K562 (cell line): ENCODE results near the gene PTPRB.

ENCODE experiments used
- DNMT1 ChIP-seq: fragments of 450-650 bp; IDR thresholded peaks from 2 replicates; pipeline ENCODE4 v1.6.1; 2016; ENCODE audit warnings: antibody characterized with exemption, mild to moderate bottlenecking
- FOXM1 ChIP-seq, 2 experiments: fragments of 450-650 bp in 1 of 2; sonication (generic) in 1 of 2; formaldehyde crosslinking in 1 of 2; IDR thresholded peaks; 2 replicates each; pipeline versions ENCODE4 v1.6.1 to v1.9.0; 2017 to 2022; ENCODE audit warnings: low read depth in 2 of 2, mild to moderate bottlenecking in 2 of 2, missing genetic modification reagents in 1 of 2, moderate library complexity in 1 of 2
- KDM1A ChIP-seq, 2 experiments: fragments of 450-650 bp; IDR thresholded peaks; 2 replicates each; pipeline ENCODE4 v1.6.1; 2016; ENCODE audit warnings: mild to moderate bottlenecking in 2 of 2
- MAFF ChIP-seq: IDR thresholded peaks from 2 replicates; pipeline ENCODE4 v1.6.1; 2012; ENCODE audit warnings: low read length, improper control_type of control experiment
- MTA3 ChIP-seq: fragments of 450-650 bp; formaldehyde crosslinking; IDR thresholded peaks from 2 replicates; pipeline ENCODE4 v1.6.1; 2017; ENCODE audit warnings: mild to moderate bottlenecking, borderline replicate concordance
- PHF20 ChIP-seq: fragments of 450-650 bp; IDR thresholded peaks from 2 replicates; pipeline ENCODE4 v1.6.1; 2018; ENCODE audit not compliant: partially characterized antibody
- TSHZ1 ChIP-seq: fragments of 250-450 bp; sonication (Bioruptor Pico); IDR thresholded peaks from 2 replicates; pipeline ENCODE4 v1.4.0; 2020; ENCODE audit warnings: mild to moderate bottlenecking, moderate library complexity
- TF ChIP-seq, protein P1 (sequence below), 3 experiments: IDR thresholded peaks in 2 of 3; conservative IDR thresholded peaks in 1 of 3; 2 replicates each; pipeline ENCODE4 v1.5.1; 2011 to 2012; ENCODE audit warnings: low read length in 3 of 3, mild to moderate bottlenecking in 3 of 3, control low read depth in 2 of 3, improper control_type of control experiment in 1 of 3, inconsistent platforms in 1 of 3, low read depth in 1 of 3, mixed read lengths in 1 of 3, moderate library complexity in 1 of 3; ENCODE audit not compliant: insufficient read depth in 2 of 3

GRCh38 chr12:70549340-70550179 lies 87.7 kb downstream of the PTPRB start:
- TF ChIP-seq FOXM1 (IDR thresholded peaks at IDR 0.05; ENCODE audit: low read depth): no peak
- TF ChIP-seq FOXM1 (CRISPR knock-in tag; IDR thresholded peaks at IDR 0.05; ENCODE audit: low read depth): no peak
- TF ChIP-seq, protein P1, sequence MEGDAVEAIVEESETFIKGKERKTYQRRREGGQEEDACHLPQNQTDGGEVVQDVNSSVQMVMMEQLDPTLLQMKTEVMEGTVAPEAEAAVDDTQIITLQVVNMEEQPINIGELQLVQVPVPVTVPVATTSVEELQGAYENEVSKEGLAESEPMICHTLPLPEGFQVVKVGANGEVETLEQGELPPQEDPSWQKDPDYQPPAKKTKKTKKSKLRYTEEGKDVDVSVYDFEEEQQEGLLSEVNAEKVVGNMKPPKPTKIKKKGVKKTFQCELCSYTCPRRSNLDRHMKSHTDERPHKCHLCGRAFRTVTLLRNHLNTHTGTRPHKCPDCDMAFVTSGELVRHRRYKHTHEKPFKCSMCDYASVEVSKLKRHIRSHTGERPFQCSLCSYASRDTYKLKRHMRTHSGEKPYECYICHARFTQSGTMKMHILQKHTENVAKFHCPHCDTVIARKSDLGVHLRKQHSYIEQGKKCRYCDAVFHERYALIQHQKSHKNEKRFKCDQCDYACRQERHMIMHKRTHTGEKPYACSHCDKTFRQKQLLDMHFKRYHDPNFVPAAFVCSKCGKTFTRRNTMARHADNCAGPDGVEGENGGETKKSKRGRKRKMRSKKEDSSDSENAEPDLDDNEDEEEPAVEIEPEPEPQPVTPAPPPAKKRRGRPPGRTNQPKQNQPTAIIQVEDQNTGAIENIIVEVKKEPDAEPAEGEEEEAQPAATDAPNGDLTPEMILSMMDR (IDR thresholded peaks at IDR 0.05 in 2 of 3, conservative IDR thresholded peaks at IDR 0.05 in 1 of 3; ENCODE audit: insufficient read depth in 2 of 3, low read depth in 1 of 3, low read length in 3 of 3): no peak
- TF ChIP-seq DNMT1: no peak
- no peak for TF ChIP-seq PHF20
- TF ChIP-seq KDM1A (IDR thresholded peaks at IDR 0.05): no peak
- no peak for TF ChIP-seq TSHZ1 (CRISPR knock-in tag)
- TF ChIP-seq MTA3: no peak
- TF ChIP-seq MAFF: no peak
